GM19324 (cell line): ENCODE results near the gene CYP27C1.
"Not testable (repeated sequence)": the region's sequence is repeated elsewhere in the genome, so short reads cannot be mapped to it uniquely, and the experiment has no call there.

Source experiments
- ATAC-seq: cut with Tn5 transposase; IDR thresholded peaks from one replicate; pipeline ENCODE4 v1.9.1; 2021; ENCODE audit warnings: mild to moderate bottlenecking, moderate library complexity; ENCODE audit not compliant: unreplicated experiment, low FRiP score

The CYP27C1 gene, protein sequence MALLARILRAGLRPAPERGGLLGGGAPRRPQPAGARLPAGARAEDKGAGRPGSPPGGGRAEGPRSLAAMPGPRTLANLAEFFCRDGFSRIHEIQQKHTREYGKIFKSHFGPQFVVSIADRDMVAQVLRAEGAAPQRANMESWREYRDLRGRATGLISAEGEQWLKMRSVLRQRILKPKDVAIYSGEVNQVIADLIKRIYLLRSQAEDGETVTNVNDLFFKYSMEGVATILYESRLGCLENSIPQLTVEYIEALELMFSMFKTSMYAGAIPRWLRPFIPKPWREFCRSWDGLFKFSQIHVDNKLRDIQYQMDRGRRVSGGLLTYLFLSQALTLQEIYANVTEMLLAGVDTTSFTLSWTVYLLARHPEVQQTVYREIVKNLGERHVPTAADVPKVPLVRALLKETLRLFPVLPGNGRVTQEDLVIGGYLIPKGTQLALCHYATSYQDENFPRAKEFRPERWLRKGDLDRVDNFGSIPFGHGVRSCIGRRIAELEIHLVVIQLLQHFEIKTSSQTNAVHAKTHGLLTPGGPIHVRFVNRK

DNA sequence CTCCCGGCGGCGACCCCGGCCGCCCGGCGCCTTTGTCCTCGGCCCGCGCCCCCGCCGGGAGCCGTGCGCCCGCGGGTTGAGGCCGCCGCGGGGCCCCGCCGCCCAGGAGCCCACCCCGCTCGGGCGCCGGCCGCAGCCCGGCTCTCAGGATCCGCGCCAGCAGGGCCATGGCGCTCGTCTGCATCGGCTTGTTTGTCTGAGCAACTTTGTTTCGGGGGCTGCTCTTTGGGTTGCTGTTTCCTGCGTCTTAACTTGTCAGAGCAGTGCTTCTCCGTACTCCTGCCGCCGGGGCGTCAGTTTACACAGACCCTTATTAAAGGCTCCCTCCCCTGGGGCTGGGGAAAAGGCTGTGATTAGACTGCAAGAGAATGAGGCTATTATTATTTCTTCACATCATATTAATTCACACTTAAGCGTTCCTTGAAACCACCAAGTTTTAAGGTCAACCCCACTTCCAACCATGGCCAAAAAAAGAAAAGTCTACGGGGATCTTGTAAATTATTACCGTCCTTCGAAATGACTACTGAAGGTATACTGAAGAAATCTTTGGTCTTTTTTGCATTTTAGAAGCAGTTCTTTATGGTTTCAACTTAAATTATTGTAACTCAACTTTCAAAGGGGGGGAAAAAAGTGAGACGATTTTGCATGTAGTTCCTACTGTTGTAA is at the start of gene CYP27C1:
CYP27C1 (minus strand) TSS at position 198 of the 666 bp plus-strand sequence; CDS start at position 169, 29 bp downstream.
- ATAC-seq = no peak

DNA sequence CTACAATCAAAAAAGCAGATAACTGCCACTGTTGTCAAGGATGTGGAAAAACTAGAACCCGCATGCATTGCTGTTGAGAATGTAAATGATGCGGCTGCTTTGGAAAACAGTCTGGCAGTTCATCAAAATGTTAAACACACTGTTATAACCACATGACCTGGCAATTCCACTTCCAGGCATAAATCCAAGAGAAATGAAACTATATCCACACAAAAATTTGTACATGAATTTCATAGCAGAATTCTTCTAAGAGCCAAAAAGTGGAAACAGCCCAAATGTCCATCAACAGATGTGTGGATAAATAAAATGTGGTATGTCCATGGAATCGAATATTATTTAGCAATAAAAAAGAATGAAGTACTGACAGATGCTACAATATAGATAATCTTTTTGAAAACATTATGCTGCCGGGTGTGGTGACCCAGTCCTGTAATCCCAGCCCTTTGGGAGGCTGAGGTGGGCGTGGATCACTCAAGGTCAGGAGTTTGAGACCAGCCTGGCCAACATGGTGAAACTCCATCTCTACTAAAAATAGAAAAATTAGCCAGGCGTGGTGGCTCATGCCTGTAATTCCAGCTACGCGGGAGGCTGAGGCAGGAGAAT is 41.8 kb upstream of the CYP27C1 start:
- ATAC-seq = no peak

DNA sequence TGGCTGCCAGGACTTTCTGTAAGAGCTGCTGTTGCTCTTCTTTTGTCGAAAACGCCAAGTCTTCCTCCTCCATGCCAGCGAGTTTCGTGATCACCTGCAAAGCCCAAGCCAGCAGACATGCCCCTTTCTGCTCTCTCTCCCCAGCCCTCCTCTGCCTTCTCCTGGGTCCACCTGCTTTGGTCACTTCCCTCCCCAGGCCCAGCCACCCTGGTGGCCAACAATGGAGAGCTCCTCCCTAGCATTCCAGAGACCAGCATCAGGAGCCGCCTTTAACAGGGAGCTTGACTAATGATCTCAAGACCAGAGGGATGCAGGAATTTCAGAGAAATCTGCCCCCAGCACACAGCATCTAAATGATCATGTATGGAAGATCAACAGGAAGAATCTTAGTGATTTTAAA is 39.3 kb upstream of the CYP27C1 start:
- no peak for ATAC-seq

DNA sequence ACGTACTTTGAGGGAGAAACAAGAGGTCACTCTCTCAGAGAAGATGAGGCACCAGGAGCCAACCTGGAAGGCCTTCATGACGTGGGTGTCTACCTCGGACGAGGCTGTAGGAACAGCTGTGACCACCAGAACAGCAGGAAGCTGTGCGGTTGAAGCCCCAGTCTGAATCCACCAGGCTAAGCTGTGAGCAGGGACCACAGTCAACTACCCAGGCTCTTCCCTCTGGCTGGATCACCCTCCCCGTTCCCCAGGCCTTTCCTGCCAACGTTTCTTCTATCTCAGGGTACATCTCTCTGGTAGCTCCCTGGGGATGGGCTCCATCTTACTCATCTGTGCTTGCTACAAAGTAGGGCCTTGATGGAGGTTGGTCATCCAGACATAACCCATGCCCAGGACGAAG is 36.8 kb upstream of the CYP27C1 start:
- no peak for ATAC-seq

DNA sequence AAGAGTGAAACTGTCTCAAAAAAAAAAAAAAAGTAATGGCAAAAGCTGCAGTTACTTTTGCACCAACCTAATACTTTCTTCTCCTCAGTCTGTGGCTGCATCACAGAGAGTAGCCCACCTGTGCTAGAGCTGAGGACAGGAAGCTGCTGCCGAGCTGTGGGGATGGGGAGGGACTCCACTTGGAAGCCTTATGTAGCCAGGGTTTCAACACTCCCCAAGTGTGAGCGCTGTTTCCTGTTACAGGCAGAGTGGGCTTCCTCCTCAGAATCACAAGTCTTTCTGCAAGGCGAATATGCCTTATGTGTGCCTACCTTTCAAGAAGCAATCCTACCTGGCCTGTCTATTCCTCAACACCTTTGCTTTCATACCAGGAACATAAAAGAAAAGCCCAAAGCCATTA is 36.3 kb upstream of the CYP27C1 start:
- no peak for ATAC-seq

DNA sequence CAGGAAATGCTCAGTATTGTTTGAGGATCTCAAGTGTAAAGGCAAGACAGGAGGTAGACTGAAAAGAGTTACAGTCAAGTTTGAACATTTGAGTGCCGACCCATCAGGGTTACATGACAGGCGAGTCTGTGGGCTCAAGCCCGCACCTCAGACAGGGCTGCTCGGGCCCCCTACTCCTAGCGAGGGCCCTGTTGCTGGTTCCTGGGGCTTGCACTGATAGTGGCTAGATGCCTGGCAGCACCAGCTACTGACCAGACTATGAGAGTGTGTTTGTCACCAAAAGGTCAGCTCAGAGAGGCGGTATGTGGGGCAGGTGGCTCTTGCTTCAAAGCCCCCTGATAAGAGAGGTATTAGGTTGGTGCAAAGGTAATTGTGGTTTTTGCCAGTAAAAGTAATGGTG is 35.6 kb upstream of the CYP27C1 start:
- no peak for ATAC-seq

DNA sequence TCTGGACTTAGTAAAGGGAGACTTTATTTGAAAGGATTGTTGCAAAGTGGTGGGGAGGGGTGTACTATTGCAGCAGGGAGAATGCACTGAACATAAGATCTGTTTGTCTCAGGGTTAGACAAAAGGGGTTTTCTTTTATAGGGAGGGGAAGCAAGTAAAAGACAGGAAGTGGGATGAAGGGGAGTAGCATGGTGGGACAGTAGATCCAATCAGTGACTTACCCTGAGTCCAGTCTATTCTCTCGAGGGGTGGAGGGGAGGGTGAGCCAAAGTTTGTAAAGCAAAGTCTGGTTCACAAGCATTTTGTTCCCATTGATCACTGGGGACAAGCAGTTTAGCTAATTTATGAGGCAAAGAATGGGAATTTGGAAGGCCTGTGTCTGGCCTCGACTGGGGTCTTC is 35.0 kb upstream of the CYP27C1 start:
- no peak for ATAC-seq

DNA sequence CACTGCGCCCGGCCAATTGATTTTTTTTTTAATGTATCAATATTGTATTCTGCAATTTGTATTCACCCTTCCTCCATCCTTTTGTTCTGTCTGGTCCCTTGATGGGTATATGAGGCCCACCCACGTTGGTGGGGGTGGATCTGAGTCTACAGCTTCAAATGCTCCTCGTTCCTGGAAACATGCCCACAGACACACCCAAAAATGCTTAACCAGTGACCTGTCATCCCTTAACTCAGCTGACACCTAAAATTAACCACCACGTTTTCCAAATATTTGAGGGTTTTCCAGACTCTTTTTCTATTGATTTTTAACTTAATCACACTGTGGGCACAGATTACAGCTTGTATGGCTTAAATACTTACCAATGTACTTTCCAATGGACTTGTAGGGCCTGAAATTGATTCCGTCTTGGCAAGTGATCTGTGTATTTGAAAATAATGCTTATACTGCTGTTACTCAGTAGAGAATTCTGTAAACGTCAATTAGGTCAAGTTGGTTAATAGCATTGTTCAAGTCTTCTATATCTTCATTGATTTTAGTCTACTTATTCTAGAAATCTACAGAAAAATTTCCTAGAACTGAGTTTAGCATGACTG is 34.4 kb upstream of the CYP27C1 start:
- ATAC-seq = no peak

DNA sequence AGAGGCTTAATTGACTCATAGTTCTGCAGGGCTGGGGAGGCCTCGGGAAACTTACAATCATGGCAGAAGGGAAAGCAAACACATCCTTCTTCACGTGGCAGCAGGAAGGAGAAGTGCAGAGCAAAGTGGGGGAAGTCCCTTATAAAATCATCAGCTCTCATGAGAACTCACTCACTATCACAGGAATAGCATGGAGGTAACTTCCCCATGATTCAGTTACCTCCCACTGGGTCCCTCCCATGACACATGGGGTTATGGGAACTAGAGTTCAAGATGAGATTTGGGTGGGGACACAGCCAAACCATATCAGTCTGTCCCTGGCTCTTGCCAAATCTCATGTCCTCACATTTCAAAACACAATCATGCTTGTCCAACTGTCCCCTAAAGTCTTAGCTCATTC is 21.1 kb upstream of the CYP27C1 start:
- ATAC-seq = not testable (repeated sequence)

DNA sequence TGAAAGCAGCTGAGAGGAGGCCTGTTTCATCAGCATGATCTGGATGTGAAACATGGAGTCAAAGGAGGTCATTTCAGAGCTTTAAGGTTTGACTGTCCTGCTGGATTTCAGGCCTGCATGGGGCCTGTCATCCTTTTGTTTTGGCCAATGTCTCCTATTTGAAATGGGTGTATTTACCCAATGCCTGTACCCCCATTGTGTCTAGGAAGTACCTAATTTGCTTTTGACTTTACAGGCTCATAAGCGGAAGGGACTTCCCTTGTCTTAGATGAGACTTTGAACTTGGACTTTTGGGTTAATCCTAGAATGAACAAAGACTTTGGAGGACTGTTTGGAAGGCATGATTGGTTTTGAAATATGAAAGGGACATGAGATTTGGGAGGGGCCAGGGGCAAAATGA is 19.3 kb upstream of the CYP27C1 start:
- ATAC-seq = no peak

DNA sequence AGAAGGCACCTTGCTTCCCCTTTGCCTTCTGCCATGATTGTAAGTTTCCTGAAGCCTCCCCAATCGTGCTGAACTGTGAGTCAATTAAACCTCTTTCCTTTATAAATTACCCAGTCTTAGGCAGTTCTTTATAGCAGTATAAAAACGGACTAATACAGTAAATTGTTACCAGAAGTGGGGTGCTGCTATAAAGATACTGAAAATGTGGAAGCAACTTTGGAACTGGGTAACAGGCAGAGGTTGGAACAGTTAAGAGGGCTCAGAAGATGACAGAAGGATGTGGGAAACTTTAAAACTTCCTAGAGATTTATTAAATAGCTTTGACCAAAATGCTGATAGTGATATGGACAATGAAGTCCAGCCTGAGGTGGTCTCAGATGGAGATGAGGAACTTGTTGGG is 17.7 kb upstream of the CYP27C1 start:
- not testable (repeated sequence) for ATAC-seq

DNA sequence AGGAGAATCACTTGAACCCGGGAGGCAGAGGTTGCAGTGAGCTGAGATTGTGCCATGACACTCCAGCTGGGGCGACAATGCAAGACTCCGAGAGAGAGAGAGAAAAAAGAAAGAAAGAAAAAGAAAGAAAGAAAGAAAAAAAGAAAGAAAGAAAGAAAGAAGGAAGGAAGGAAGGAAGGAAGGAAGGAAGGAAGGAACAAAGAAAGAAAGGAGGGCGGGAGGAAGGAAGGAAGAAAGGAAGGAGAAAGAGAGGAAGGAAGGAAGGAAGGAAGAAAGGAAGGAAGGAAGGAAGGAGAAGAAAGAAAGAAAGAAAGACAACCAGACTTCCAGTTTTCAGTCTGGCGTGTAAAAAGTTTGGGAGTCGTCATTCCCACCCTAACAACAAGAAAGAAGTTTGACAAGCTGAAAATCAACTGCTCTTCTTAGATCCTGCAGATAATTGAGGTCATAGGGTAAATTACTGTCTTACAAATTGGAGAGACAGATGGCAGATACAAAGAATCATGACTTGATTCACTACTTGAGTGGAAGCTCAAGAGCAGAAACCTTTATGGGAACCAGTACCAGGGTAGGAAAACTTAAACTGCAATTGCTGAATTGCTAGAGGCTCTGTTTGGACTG is 15.1 kb upstream of the CYP27C1 start:
- ATAC-seq = no peak

DNA sequence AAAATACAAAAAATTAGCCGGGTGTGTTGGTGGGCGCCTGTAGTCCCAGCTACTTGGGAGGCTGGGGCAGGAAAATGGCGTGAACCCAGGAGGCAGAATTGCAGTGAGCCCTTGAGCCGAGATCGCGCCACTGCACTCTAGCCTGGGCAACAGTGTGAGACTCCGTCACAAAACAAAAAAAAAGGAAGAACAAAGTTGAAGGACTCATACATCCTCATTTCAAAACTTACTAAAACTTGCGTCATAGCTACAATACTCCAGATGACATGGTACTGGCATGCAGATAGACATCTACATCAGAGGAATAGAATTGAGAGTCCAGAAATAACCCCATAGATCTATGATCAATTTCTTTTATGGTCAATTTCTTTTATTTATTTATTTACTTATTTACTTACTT is 13.6 kb upstream of the CYP27C1 start:
- no peak for ATAC-seq

DNA sequence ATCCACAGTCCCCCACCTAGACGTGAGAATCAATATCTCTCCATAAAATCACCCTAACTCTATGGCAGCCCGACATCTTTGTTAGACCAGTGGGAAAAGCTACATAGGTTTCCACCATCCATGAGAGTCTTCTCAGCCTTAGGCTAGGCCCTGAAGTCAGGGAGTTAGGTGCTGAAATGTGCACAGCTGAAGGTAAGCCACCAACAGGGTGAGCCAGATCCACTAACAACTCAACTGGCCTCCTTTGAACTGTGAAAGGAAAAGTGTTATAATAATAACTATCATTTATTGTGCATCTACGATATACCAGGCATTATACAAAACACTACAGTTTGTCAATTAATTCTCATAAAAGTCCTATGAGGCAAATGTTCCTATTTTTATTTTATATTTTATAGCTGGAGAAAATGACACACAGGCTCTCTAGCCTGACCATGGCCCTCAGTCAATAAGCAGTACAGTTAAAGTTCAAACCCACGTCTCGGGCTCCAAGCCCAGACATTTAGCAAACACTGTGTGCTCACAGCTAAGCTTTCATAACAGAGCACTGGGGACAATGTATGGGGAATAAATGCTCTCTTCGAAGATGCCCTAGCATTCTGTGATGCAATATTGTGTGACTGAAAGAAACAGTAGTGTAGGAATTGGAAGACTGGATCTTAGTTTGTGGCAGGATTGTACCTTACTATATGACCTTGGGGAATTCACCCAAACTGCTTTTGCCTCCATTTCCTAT is 11.2 kb upstream of the CYP27C1 start:
- no peak for ATAC-seq

DNA sequence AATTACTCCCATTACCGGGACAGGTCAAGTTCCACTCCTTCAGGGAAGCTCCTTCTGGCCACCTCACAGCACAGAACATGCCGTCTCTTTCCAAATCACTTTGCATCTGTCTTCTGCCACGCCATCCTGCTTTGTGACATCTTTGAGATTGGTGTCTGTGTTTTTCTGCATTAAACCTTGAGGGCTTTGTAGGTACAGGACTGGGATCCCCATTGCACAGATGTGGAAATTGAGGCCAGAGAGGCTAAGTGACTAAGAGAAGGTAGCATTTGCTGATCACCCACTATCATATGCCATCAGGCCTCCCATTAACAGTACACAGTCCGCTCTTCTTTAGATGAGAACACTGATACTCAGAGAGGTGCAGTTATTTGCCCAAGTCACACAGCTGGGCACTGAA is 9.5 kb upstream of the CYP27C1 start:
- ATAC-seq = no peak

DNA sequence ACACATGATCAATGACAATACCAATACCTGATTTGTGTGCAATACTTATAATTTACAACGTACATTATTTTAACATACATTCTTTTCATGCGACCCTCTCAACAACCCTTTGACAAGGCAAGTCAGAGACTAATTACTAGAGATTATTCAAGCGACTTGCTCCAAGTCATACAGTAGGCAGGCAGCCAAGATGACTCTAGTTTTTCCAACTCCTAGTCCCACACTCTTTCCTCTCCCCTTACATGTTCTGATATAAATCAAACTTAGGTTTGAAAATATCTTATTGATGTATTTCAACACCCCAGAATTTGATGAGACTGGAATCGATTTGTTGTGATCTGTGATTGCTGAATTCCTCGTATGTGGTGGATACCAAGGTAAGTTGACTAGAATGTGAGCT is 8.0 kb upstream of the CYP27C1 start:
- ATAC-seq = no peak

DNA sequence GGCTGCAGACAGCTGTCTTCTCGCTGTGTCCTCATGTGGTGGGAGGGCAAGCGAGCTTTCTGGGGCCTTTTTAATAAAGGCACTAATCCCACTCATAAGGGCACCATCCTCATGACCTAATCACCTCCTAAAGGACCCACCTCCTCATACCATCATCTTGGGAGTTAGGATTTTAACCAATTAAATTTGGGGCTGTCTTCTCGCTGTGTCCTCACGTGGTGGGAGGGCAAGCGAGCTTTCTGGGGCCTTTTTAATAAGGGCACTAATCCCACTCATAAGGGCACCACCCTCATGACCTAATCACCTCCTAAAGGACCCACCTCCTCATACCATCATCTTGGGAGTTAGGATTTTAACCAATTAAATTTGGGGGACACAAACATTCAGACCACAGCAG is 7.2 kb upstream of the CYP27C1 start:
- ATAC-seq = not testable (repeated sequence)

DNA sequence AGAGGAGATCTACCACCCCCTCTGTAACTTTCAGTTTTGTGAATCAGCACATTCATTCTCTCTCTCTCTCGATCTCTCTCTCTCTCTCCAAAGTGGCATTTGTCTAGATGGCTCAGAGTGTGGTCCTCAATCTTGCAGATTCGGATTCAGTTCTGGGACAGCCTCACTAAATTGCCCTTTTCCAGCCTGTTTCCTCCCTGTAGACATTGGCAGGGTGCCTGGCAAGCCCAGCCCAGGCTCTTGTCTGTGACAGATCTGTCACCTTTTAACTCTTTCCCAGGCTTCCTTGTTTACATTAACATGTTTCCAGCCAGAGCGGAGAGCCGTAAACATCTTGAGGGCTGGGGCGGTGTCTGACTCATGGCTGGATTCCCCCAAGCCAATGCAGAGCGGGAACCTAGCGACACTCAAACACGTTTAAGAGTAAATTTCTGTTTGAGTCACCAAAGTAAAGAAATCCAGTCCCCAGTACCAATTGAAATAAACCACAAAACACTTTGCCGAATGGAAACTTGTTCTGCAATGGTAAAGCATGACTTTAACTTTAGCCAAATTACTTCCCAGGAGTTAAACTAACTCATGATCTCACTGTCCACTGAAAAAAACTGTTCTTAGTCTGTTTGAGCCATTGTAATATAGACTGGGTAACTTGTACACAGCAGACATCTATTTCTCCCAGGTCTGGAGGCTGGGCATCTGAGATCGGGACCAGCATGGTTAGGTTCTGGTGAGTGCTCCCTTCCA is 6.6 kb upstream of the CYP27C1 start:
- ATAC-seq = peak; percentile 51

DNA sequence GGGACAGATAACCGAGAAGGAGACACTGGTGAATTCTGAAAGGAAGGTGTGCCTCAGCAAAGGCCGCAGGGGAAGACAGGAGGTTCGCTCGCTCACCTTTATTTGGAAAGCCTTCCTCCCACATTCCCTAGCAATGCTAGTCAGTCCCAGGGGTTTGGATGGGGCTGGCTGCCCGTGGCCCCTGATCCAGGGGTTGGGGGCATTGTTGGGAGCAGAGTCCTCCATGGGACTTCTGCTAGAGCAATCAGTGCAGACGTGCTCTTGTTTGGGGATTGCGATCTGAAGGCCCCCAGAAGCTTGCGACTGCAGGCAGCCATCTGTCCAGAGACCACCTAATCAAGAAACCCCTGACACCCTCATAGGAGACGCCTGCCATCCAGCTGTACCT is 6.0 kb upstream of the CYP27C1 start:
- peak; percentile 9 for ATAC-seq
